Right atrium auricular region (tissue), 2 donors: ENCODE results near the gene RGS14. TPM values are rescaled to one million over a fixed set of nuclear protein-coding genes. Genes with fewer than 3 reads are reported as not detected.

Experiments used
- DNase-seq: peaks from one replicate; pipeline ENCODE4 v3.0.0-alpha.2; 2019; ENCODE audit warnings: low spot score
- H3K27ac ChIP-seq, 2 donors: fragments of 200-600 bp; sonication (generic); 1 replicate in 1 of 2; 2 replicates in 1 of 2; pipeline ENCODE4 v1.5.1; 2016 to 2019
- H3K27me3 ChIP-seq, 2 donors: fragments of 200-600 bp; sonication (generic); one replicate each; pipeline versions ENCODE4 v1.5.1 to v1.6.0; 2017 to 2019
- H3K36me3 ChIP-seq: fragments of 200-600 bp; sonication (generic); one replicate; pipeline ENCODE4 v1.5.1; 2016
- H3K4me1 ChIP-seq, 2 donors: fragments of 200-600 bp; sonication (generic); one replicate each; pipeline versions ENCODE4 v1.5.1 to v1.6.0; 2017 to 2019
- H3K4me3 ChIP-seq, 2 donors: fragments of 200-600 bp; sonication (generic); 1 replicate in 1 of 2; 2 replicates in 1 of 2; pipeline ENCODE4 v1.5.1; 2017 to 2019; ENCODE audit warnings: mild to moderate bottlenecking in 1 of 2, moderate library complexity in 1 of 2
- H3K9me3 ChIP-seq, 2 donors: fragments of 200-600 bp; sonication (generic); one replicate each; pipeline ENCODE4 v1.5.1; 2019
- CTCF ChIP-seq, 2 donors: fragments of 200-600 bp; sonication (generic); IDR thresholded peaks; one replicate each; pipeline ENCODE4 v1.5.1; 2019; ENCODE audit warnings: antibody characterized with exemption in 2 of 2
- total RNA-seq, 2 donors: library from RNA; depleted of rRNA; stranded (reverse); fragments of >200 nt; gene quantifications; one replicate each; pipeline ENCODE4 v1.1.0, GENCODE V29; 2016

RGS14 gene
- total RNA-seq, 2 donors from 2014 or later = 3.1 to 6.8 TPM

DNA sequence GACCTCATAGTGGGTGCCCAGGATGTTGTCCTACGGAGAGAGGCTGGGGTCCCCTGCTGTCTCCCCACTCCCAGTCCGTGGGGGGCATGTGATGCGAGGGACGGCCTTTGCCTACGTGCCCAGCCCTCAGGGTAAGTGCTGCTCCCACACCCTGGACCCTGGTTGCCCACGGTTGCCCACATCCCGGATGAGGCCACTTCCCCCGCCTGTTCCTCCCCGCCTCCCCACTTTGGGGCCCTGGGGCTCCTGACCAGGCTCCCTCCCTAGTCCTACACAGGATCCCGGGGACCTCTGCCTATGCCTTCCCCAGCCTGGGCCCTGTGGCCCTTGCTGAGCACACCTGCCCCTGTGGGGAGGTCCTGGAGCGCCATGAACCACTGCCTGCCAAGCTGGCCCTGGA is 28.0 kb downstream of the RGS14 start:
- Histone ChIP-seq H3K27me3 (peaks cover 0 to 4% of the 10 kb centered on the region in 2 donors), H3K4me1 (no peaks in the 10 kb centered on the region), H3K4me3 (no peak overlapping the region), H3K9me3 (no peaks in the 10 kb centered on the region), H3K36me3 (no peaks in the 10 kb centered on the region), H3K27ac (no peak overlapping the region)
- no peak for TF ChIP-seq CTCF (IDR thresholded peaks at IDR 0.05)
- no peak for DNase-seq

GRCh38 chr5:177386542-177386941 is 28.8 kb downstream of the RGS14 start:
- no peak for DNase-seq
- Histone ChIP-seq H3K4me1 (no peaks in the 10 kb centered on the region), H3K9me3 (no peaks in the 10 kb centered on the region), H3K36me3 (no peaks in the 10 kb centered on the region), H3K27me3 (peaks cover 0 to 4% of the 10 kb centered on the region in 2 donors), H3K27ac (no peak overlapping the region), H3K4me3 (no peak overlapping the region)
- TF ChIP-seq CTCF (IDR thresholded peaks at IDR 0.05) = no peak

DNA sequence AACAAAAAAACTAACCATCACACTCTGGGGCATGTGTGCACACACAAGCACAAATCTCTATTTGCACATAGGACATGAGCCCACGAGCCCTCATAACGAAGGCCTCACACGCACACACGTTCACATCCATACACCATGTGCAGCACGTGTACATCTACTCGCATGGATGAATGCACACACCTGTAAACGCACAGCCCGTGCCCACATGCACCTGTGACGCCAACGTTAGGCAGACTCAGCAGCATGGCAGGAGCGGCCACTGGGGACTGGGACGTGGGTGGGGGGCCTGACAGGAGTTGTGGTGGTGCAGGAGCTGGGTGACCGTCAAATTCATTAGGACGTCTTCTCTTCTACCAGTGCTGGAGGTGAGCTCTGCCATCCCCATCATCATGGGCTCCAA is 29.7 kb downstream of the RGS14 start:
- DNase-seq = no peak
- Histone ChIP-seq H3K36me3 (no peaks in the 10 kb centered on the region), H3K4me1 (no peaks in the 10 kb centered on the region), H3K9me3 (no peaks in the 10 kb centered on the region), H3K4me3 (no peak overlapping the region), H3K27me3 (peaks cover 0 to 4% of the 10 kb centered on the region in 2 donors), H3K27ac (no peak overlapping the region)
- TF ChIP-seq CTCF (IDR thresholded peaks at IDR 0.05) = no peak

DNA sequence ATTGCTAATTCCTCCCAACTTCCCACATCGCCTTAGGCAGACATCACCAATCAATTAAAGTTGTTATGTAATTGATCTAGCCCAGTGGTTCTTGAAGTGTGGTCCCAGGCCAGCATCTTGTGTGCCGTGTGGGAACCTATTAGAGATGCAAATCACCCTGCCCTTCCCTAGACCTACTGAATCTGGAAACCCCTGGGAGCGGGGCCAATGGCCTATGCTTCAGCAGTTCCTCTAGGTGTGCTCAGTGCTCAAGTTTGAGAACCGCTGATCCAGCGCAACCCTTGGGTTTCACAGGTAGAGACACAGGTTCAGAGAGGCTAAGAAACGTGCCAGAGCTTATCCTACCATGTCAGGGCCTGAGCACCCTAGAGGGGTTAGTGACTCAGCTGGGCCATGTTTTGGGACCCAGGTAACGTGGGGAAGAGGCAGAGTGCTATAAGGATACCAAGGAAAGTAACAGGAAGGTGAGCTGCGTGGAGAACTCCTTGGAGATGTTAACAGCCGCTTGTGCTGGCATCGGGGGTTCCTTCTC is 30.9 kb downstream of the RGS14 start:
- no peak for DNase-seq
- H3K4me1 ChIP-seq = no peaks in the 10 kb centered on the region
- no peak overlapping the region for H3K27ac ChIP-seq
- no peaks in the 10 kb centered on the region for H3K36me3 ChIP-seq
- H3K27me3 ChIP-seq = peaks cover 0 to 4% of the 10 kb centered on the region in 2 donors
- no peak overlapping the region for H3K4me3 ChIP-seq
- TF ChIP-seq CTCF (IDR thresholded peaks at IDR 0.05) = no peak
- no peaks in the 10 kb centered on the region for H3K9me3 ChIP-seq

DNA sequence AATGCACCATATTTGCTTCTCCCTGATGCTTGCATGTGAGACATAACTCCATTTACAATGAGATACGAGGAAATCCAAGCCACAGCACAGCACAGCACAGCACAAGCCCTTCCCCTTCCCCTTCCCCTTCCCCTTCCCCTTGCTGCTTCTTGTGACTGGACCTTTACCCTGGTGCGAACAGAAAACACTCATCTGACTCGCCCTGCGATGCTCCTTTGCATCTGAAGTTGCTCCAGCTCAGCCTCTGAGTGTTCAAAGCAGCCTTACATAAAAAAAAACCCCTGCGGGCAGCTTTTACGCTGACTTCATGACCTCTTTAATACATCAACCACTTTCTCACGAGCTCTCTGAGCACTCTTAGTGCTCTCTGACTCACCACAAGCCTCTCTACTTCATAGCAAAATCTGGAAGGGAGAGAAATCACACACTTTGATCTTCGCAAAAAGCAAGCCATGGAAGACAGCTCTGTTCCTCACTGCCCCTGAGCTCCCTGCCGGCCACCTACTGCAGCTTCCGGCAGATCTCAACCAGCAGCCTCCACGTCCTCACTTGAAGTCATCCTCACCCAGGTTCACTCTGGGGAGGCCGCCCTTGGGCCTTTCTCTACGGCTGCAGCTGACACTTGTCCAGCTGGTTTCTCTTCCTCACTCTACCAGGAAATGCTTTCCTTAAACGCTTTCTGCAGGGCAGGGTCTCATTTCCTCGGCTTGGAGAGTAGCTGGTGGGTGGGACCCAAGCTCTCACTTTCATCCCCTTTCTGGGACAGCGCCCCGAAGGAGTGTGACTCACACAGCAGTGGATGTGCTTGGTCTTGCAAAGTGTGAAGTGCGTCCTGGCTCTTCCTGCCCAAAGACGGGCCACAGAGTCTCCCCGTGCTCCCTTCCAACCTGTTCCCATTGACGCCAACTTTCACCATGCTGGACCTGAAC is 31.8 kb downstream of the RGS14 start:
- H3K9me3 ChIP-seq = no peaks in the 10 kb centered on the region
- no peak for TF ChIP-seq CTCF (IDR thresholded peaks at IDR 0.05)
- peak; percentile 66 for DNase-seq
- no peak overlapping the region for H3K27ac ChIP-seq
- no peaks in the 10 kb centered on the region for H3K4me1 ChIP-seq
- H3K4me3 ChIP-seq = no peak overlapping the region
- no peaks in the 10 kb centered on the region for H3K36me3 ChIP-seq
- H3K27me3 ChIP-seq = peaks cover 0 to 4% of the 10 kb centered on the region in 2 donors
